ENCODE data around the gene ZNF80.
"Not testable (repeated sequence)": the region's sequence is repeated elsewhere in the genome, so short reads cannot be mapped to it uniquely, and the experiment has no call there.

The ZNF80 gene

DNA sequence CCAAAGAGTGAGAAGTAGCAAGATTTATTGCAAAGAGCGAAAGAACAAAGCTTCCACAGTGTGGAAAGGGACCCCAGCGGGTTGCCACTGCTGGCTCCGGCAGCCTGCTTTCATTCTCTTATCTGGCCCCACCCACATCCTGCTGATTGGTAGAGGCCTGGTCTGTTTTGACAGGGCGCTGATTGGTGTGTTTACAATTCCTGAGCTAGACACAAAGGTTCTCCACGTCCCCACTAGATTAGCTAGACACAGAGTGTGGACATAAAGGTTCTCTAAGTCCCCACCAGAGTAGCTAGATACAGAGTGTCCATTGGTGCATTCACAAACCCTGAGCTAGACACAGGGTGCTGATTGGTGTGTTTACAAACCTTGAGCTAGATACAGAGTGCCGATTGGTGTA is at the start of gene ZNF80:
Gene ZNF80, minus strand, starts transcription at position 101 of the 400 bp plus-strand sequence. CDS start 504 bp downstream, outside the sequence.
- not testable (repeated sequence) for DNase-seq

DNA sequence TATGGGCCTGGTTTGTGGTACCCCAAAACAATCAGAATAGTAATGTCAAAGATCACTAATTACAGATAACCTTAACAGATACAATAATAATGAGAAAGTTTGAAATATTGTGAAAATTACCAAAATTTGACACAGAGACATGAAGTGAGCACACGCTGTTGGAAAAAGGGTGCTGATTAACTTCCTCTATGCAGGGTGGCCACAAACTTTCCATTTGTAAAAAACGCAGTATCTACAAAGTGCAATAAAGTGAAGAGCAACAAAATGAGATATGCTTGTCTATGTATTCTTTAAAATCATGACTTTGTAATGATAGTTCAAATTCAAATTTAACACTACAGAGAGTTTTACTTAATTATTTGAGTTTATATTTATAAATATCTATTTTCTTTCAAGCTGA is 48.9 kb upstream of the ZNF80 start:
- DNase-seq, result no peak

DNA sequence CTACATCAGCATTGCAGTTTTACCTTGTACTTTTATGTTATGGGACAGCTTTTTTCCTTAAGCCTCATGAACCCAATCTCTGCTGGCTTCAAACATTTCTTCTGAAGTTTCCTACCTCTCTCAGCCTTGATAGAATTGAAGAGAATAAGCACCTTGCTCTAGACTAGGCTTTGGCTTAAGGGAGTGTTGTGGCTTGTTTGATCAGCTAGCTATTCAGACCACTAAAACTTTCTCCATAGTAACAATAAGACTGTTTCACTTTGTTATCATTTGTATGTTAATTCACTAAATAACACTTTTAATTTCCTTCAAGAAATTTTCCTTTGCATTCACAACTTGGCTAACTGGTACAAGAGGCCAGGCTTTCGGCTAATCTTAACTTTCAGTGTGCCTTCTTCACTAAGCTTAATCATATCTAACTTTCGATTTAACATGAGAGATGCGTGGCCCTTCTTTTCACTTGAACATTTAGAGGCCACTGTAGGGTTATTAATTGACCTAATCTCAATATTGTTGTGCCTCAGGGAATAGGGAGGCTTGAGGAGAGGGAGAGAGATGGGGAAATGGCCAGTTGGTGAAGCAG is 48.4 kb upstream of the ZNF80 start:
- no peak for DNase-seq

DNA sequence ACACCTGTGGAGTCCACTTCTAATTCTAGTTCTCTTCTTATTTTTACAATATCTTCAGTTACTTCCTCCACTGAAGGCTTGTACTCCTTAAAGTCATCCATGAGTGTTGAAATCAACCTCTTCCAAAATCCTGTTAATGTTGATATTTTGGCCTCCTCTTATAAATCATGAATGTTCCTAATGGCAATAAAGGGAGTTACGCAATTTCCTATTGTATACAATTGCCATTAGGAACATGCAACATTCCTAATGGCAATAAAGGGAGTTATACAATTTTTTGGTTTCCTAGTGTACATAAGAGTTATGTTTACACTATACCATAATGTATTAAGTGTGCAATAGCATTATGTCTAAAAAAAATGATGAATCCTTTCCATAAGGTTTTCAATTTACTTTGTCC is 47.3 kb upstream of the ZNF80 start:
- DNase-seq, result no peak

DNA sequence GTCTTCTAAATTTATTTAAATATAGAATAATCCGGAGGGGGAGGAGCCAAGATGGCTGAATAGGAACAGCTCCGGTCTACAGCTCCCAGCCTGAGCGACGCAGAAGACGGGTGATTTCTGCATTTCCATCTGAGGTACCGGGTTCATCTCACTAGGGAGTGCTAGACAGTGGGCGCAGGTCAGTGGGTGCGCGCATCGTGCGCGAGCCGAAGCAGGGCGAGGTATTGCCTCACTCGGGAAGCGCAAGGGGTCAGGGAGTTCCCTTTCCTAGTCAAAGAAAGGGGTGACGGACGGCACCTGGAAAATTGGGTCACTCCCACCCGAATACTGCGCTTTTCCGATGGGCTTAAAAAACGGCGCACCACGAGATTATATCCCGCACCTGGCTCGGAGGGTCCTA is 39.5 kb upstream of the ZNF80 start:
- not testable (repeated sequence) for DNase-seq

DNA sequence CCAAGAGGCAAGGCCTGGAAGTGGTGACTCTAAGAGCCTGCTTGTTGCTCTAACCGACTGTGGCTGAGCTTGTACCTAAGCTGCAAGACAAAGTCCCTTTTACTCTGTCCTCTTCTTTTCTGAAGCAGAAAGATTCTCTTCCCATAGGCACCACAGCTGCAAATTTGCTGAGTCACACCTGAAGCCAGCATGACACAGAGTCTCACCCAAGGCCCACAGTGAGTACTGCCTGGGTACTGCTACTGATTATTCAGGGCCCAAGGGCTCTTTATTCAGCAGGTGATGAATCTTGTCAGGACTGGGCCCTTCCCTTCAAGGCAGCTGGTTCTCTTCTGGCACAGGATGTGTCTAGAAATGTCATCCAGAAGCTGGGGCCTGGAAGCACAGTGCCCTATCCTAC is 37.6 kb upstream of the ZNF80 start:
- DNase-seq, result no peak

DNA sequence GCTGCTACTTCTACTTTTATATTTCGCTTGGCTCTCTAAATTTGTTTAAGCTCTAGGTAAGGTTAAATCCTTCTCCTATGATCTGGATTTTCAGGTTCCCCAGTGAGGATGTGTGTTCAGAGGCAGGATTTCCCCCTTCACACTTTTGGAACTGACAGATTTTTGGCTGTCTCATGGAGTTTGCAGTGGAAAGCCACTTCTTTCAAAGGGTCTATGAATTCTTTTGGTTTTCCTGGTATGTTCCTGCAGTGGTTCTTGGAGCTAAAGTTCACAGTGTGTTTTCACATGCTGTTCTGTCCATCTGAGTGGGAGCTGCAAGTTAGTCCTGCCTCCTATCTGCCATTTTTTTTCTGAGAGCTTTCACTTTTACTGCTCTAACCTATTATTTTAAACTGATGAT is 34.9 kb upstream of the ZNF80 start:
- DNase-seq, result no peak

DNA sequence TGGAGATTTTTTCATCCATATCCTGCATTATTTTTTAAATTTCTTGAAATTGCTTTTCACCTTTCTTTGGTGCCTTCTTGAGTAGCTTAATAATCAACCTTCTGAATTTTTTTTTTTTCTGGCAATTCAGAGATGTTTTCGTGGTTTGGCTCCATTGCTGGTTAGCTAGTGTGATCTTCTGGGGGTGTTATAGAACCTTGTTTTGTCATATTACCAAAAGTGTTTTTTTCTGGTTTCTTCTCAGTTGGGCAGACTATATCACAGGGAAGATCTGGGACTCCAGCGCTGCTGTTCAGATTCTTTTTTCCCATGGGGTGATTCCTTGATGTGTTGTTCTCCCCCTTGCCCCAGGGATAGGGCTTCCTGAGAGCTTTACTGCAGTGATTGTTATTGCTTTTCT is 32.6 kb upstream of the ZNF80 start:
- no peak for DNase-seq

DNA sequence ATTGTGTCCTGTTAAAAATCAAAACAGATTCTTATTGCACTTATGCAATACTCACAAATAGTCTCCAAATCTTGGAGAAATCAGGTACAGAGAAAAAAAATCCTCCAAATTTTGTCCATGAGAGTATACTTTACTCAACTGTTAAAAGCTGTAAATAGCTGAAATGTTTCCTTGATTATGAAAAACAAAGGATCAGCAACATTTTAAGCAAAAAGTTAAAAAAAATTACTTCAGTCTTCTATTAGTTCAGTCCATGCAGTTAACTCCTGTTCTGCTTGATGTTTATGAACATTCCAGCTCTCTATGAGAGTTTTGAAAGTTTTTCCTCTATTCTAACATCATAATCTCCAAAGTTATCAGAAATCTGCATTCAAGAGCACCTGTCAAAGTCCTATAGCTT is 22.8 kb upstream of the ZNF80 start:
- DNase-seq, result no peak

DNA sequence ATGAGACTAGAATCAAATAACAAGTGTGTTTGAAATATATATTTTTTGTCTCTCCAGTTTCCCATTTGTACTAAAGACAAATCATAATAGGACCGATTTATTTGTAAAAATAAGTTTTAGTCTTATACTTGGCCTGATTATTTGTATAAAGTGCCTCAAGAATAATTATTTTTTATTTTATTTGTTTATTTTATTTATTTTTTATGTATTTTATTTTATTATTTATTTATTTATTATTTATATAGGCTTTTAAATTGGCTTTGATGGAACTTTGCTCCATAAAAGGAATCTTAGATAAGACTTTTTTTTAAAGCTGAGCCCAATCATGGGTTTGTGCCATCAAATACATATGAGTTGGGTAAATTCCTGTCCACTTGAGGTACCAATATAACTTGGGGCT is 22.2 kb upstream of the ZNF80 start:
- DNase-seq, result no peak

DNA sequence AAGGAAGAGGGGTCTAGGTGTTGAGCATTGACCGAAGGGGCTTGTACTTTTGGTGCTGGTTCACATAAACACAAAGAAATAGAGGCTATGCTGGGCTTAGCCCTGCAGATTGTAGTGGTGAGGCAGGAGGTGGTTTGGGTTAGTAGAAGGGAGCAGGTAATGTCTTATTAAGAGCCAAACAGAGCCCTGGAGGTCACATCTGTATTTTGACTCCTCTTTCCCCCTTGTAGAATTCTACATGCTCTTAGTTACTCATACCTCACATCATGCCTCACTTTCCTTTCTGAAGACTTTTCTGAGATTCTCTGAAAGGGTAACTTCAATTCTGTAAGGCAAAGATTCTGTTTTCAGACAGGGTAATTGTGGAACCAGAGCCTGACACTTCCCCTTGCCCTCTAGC is 16.1 kb upstream of the ZNF80 start:
- DNase-seq, result no peak

DNA sequence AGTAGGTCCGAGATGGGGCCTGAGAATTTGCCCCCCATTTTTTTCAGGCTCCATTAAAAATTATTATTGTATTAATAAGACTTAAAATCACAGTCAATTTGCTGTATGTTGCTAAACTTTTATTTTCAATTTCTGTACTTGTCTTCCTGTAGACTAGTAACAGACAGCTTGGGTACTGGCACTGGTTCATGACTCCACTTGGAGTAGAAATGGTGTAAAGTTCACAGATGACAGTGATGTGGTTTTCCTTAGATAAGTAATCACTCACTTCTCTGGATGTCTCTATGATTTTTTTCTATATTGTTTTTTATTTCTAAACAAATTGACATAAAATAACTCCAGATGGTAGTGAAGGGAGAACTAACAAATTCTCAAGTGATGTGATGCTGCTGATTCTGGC is 15.6 kb upstream of the ZNF80 start:
- DNase-seq, result no peak

DNA sequence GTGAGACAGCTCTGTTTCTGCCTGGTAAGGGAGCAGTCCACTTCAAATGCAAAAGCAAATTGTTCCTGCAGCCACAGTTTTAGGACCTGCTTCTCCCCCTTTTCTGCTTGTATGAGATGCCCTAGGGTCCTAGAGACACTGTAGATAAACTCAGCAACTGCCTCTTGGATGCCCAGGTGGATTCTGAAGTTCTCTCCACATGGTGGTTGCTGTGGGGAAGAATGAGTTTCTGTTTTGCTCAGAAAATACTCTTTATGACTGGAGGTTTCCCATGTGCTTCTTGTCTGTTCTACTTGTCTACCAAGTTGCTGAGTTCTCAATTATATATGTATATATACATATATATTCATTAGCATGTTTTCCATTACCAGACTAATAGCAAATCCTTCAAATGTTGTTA is 5.6 kb upstream of the ZNF80 start:
- DNase-seq, result no peak

DNA sequence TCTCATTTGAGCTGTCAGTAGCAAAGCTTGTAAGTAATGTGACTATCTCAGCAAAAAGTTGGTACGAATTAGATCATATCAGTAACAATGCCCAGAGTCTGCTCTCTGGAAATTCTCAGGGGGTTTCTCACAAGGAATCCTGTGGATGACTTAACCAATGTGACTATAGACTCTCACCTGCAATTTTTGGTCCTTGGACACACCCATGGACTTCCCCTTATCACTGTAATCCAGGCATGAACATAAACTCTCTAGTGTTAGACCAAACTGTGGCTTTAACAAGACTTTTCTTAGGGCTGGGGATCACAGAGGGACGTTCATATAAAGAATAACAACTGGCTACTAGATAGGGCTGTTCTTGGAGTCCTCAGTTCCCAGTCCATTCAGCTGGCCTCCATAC is 3.9 kb upstream of the ZNF80 start:
- no peak for DNase-seq

DNA sequence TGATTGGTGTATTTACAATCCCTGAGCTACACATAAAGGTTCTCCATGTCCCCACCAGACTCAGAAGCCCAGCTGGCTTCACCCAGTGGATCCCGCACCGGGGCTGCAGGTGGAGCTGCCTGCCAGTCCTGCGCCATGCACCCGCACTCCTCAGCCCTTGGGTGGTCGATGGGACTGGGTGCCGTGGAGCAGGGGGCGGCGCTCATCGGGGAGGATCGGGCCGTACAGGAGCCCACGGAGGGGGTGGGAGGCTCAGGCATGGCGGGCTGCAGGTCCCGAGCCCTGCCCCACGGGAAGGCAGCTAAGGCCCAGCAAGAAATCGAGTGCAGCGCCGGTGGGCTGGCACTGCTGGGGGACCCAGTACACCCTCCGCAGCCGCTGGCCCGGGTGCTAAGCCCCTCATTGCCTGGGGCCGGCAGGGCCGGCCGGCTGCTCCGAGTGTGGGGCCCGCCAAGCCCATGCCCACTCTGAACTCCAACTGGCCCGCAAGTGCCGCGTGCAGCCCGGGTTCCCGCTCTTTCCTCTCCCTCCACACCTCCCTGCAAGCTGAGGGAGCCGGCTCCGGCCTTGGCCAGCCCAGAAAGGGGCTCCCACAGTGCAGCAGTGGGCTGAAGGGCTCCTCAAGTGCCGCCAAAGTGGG is 888 bp upstream of the ZNF80 start:
- DNase-seq, result not testable (repeated sequence)

DNA sequence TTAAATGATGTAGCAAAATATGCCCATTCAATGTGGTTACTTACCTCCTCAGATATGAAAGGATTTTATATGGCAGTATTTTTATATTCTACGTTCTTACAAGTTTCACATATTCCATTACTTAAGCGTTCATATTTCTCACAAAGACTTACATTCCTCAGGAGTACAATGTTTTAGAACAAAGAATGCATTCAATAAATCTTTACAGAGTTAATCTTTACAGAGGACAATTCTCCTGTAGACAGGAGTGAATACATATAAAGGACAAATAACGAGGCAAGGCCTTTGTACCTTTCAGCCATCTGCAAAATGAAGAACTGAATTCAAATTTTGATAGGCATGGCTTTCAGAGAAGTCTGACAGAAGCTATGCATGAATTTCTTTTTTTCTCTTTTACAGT is 1.9 kb downstream of the ZNF80 start:
- DNase-seq, result no peak

DNA sequence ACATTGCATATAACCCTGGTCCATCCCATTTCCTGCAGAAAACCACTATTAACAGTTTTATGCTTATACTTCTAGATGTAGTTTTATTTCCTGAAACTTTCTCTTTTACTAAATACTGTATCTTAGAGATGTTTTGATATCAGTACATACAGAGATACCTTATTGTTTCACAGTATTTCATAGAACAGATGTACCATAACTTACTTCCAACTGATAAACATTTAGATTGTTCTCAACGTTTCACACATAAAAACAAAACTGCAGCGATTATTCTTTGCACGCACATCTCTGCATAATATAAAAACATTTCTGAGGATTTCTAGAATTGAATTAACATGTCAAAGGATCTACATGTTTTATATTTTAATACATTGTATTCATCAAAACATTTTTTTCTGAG is 2.6 kb downstream of the ZNF80 start:
- no peak for DNase-seq

DNA sequence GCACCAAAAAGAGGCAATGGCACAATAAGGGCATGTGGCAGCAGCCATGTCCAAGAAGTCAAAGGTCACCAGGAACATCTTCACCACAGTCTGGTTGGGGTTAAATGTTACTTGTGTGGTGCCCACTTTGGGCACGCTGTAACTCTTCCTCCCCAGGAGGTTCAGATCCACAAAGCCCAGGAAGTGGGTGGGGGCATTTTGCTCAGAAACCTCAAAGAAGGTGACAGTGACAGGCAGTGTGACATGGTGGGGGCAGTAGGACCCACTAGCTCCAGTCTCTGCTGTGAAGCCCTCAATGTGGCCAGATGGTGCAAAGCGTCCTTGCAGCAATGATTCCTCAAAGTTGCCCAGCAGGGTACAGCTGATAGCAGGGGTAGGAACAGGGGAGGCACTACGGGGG is 5.8 kb downstream of the ZNF80 start:
- no peak for DNase-seq

DNA sequence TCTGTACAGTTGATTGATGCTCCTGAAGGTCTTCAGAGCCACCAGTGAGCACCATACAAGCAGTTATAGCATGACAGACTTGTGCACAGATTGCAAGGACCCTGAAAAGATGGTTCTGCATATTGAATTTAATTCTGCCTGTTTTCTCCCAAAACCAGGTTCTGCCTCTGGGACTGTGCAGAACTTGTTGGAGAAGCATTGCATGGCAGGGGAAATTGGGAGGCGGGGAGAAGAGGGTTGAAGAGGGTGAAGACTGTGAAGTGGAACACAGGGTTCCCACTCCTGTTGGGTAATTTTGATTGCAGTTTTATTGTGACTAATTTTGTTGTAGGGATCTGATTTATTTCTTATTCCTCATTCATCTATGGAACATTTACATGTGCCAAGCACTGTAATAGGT is 10.3 kb downstream of the ZNF80 start:
- no peak for DNase-seq

DNA sequence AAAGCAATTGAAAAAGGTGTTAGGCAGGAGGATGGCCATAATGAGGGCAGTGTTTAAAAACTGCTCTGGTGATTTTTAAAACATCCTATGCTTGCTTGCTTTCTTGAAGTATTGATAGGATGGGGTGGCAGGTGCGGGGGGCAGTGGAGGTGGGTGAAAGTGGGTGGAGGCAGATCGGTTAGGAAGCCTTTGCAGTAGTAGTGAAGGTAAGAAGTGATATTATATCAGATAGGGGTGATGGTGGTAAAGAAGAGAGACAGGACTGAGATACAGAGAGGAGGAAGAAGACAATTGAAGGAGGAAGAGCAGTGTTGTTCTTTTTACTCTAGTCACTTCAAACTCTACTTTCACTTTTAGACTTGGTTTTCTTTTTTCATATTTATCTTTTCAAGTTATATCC is 11.1 kb downstream of the ZNF80 start:
- DNase-seq, result no peak

DNA sequence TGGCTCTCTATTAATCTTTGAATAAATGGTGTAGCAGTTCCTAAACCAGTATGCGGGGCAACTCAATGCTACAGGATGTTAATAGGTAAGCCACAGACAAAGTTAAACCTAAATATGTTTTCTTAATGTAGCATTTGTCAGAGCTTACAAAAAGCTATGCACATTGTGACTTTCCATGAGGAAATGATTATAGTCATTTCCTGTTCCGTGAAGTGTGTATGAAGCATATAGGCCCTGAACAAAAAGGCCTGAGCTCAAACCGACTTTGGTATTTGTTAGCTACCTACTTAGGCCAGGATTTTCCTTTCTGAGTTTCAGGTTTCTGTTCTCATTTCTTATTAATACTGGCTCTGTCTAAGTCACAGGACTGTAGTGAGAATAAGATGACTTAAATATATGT is 14.2 kb downstream of the ZNF80 start:
- no peak for DNase-seq

DNA sequence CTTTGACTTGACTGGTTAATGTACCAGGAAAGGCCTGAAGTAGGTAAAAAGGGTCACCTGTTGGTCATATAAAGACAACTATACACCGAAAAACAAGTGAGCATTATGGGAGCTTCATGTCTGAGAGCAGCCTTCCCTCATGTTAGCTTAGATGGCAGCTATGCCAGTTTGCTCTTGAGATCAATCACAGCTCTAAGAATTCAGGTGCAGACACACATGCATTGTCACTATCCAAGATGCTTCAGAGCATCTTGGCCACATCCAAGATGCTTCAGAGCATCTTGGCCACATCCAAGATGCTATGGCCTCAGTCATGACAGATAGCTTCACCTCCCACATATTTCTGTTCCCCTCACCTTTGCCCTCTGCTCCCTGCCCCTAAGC is 15.5 kb downstream of the ZNF80 start:
- no peak for DNase-seq

DNA sequence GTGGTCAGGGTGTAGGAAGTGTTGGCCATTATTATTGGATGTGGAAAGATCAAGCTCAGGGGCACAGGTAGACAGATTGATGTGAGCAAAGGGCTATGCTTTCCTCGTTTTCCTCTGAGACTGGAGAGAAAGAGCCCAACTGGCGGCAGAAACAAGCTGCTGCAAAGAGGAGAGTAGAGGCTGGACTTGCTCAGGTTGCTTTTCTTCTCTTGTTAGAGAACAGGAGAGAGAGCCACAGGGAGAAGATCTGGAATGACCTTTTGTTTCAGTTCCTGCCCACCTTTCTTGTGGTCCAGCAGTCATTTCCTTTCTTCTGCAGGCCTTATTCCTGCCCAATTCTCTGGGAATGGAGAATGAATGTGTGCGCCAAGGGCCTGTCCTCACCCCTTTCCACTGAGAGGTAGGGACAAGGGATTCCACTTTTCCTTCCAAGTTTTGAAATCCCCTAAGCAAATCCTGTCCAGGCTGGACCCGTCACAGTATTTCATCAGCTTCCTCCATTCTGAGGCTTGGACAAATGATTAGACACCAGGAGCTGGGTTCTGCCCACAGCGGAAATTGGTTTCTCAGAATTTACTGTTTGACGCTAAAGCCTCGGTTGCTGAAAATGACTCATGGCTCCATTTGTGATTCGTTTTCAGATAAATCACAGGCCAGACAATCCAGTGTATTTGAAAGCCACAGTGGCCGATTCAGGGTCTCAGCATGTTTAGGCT is 16.1 kb downstream of the ZNF80 start:
- no peak for DNase-seq

DNA sequence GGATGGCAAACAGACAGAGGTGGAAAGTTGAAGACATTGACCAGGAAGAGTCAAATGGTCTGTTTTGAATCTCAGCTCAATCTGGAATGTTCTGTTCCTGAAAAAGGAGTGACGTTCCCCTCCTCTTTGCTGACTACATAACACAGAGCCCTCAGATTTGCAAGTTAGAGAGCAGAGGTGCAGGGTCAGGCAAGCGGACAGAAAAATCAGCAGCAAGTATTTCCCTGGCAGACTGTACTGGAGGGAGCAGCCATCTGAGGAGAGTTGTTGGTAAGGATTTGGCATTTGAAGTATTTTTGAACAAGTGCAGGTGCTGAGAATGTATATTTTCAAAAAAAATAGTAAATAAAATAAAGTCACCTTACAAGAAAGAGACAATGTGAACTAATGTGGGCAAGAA is 17.6 kb downstream of the ZNF80 start:
- no peak for DNase-seq

Data from DMS 273 treated with DMSO at 0.1 percent for 48 hours (cell line).